Endothelial cell of umbilical vein (primary cell): ENCODE results near the gene NMS.

ENCODE experiments used
- CTCF ChIP-seq, 2 donors: IDR thresholded peaks; 1 replicate in 1 of 2; 2 replicates in 1 of 2; pipeline ENCODE4 v1.5.1; 2011; ENCODE audit warnings: low read length in 2 of 2, mild to moderate bottlenecking in 2 of 2, moderate library complexity in 2 of 2, control low read depth in 1 of 2, inconsistent platforms in 1 of 2, low read depth in 1 of 2; ENCODE audit not compliant: insufficient read depth in 1 of 2; ENCODE audit errors: extremely low read depth in 1 of 2
- FOS ChIP-seq: IDR thresholded peaks from 2 replicates; pipeline ENCODE4 v1.6.1; 2011; ENCODE audit warnings: mild to moderate bottlenecking, low read length, moderate library complexity, borderline replicate concordance; ENCODE audit not compliant: insufficient read depth
- GATA2 ChIP-seq: IDR thresholded peaks from 2 replicates; pipeline ENCODE4 v1.7.0; 2011; ENCODE audit warnings: low read depth, mild to moderate bottlenecking, moderate library complexity, mixed read lengths, low read length; ENCODE audit not compliant: insufficient read length, insufficient read depth
- JUN ChIP-seq: IDR thresholded peaks from 2 replicates; pipeline ENCODE4 v1.6.1; 2011; ENCODE audit warnings: borderline replicate concordance, low read depth; ENCODE audit not compliant: insufficient read length, insufficient read depth
- MYC ChIP-seq: IDR thresholded peaks from one replicate; pipeline ENCODE4 v1.6.1; 2011; ENCODE audit warnings: mild to moderate bottlenecking, low read depth, low read length
- POLR2A ChIP-seq: IDR thresholded peaks from 2 replicates; pipeline ENCODE4 v1.6.1; 2012; ENCODE audit warnings: low read depth, mild to moderate bottlenecking, control low read depth, low read length
- POLR2AphosphoS5 ChIP-seq: IDR thresholded peaks from 2 replicates; pipeline ENCODE4 v1.6.1; 2012; ENCODE audit warnings: low read depth, mild to moderate bottlenecking, control low read depth, low read length, moderate library complexity; ENCODE audit not compliant: insufficient read depth
- TF ChIP-seq, protein P1 (sequence below): IDR thresholded peaks from 2 replicates; pipeline ENCODE4 v1.6.1; 2011; ENCODE audit not compliant: insufficient read depth, insufficient read length

GRCh38 chr2:100509066-100509465 lies 38.8 kb downstream of the NMS start:
- TF ChIP-seq CTCF (IDR thresholded peaks at IDR 0.05; ENCODE audit: extremely low read depth in 1 of 2, insufficient read depth in 1 of 2, low read depth in 1 of 2, low read length in 2 of 2) (no peak), POLR2A (no peak), JUN (no peak), MYC (no peak), FOS (no peak), GATA2 (no peak), POLR2AphosphoS5 (no peak)
- TF ChIP-seq, protein P1, sequence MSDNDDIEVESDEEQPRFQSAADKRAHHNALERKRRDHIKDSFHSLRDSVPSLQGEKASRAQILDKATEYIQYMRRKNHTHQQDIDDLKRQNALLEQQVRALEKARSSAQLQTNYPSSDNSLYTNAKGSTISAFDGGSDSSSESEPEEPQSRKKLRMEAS = no peak
